ENCODE measurements around the gene RGS12. TPM values are rescaled to one million over a fixed set of nuclear protein-coding genes. Genes with fewer than 3 reads are reported as not detected.

Gene RGS12
- polyA plus RNA-seq, 1 donor (not counting 4 experiments of a cell fraction or from before 2014, with no cell fraction given): 34.0 TPM

DNA sequence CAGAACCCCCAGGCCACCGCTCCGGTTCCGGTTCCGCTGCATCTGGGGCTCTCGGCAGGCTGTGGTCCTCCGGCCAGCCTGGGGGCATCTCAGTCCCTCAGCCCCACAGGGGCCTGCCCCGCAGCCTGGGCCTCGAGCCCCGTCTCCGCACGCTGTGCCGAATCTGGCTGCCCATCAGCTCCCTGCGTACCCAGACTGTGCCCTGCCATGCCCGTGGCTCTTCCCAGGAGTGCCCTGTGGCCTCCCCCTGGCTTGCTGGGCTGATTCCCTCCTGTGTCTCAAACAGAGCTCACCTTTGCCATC, 44.7 kb upstream of the RGS12 start:
- Histone ChIP-seq H3K9me1 (ENCODE audit: control insufficient read depth, extremely low read depth, insufficient read depth, low read length) (no peaks in the 10 kb centered on the region), H3K4me2 (ENCODE audit: control insufficient read depth, extremely low read depth, insufficient read depth, low read depth, low read length) (no peak overlapping the region), H3K79me2 (ENCODE audit: control insufficient read depth, insufficient read depth, low read length) (no peaks in the 10 kb centered on the region), H3K9me3 (ENCODE audit: control insufficient read depth, low read depth, low read length) (no peaks in the 10 kb centered on the region), H2AFZ (ENCODE audit: control insufficient read depth, low read length) (no peak overlapping the region), H3K4me3 (ENCODE audit: control insufficient read depth in 2 of 3, extremely low read depth in 1 of 3, insufficient read depth in 2 of 3, low read depth in 1 of 3, low read length in 3 of 3) (no peak overlapping the region), H3K4me1 (ENCODE audit: control insufficient read depth, extremely low read depth, insufficient read depth, low read length) (no peaks in the 10 kb centered on the region), H4K20me1 (ENCODE audit: control insufficient read depth, extremely low read depth, insufficient read depth, low read length) (no peaks in the 10 kb centered on the region), H3K9ac (ENCODE audit: control insufficient read depth, extremely low read depth, insufficient read depth, low read length) (no peak overlapping the region), H3K36me3 (ENCODE audit: control insufficient read depth in 2 of 2, extremely low read depth in 1 of 2, insufficient read depth in 2 of 2, low read length in 2 of 2) (peaks cover 0 to 3% of the 10 kb centered on the region in 2 experiments), H3K27me3 (ENCODE audit: control insufficient read depth, extremely low read depth, insufficient read depth, low read length) (no peaks in the 10 kb centered on the region), H3K27ac (ENCODE audit: control insufficient read depth, insufficient read depth, low read length) (no peak overlapping the region)
- FAIRE-seq (no peak), DNase-seq (ENCODE audit: low read depth, low spot score) (no peak)
- dilution Hi-C loops (cut with MboI; ENCODE audit: extremely low pct_ligation_motif_present, low sequenced_read_pairs): no loop called here
- TF ChIP-seq, protein P1, sequence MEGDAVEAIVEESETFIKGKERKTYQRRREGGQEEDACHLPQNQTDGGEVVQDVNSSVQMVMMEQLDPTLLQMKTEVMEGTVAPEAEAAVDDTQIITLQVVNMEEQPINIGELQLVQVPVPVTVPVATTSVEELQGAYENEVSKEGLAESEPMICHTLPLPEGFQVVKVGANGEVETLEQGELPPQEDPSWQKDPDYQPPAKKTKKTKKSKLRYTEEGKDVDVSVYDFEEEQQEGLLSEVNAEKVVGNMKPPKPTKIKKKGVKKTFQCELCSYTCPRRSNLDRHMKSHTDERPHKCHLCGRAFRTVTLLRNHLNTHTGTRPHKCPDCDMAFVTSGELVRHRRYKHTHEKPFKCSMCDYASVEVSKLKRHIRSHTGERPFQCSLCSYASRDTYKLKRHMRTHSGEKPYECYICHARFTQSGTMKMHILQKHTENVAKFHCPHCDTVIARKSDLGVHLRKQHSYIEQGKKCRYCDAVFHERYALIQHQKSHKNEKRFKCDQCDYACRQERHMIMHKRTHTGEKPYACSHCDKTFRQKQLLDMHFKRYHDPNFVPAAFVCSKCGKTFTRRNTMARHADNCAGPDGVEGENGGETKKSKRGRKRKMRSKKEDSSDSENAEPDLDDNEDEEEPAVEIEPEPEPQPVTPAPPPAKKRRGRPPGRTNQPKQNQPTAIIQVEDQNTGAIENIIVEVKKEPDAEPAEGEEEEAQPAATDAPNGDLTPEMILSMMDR (optimal IDR thresholded peaks at IDR 0.05 in 1 of 3, IDR thresholded peaks at IDR 0.05 in 1 of 3, conservative IDR thresholded peaks at IDR 0.05 in 1 of 3; ENCODE audit: extremely low read depth in 1 of 3, insufficient read depth in 2 of 3, low read length in 3 of 3): no peak
- no peak for TF ChIP-seq EZH2 (IDR thresholded peaks at IDR 0.05; ENCODE audit: low read length)

DNA sequence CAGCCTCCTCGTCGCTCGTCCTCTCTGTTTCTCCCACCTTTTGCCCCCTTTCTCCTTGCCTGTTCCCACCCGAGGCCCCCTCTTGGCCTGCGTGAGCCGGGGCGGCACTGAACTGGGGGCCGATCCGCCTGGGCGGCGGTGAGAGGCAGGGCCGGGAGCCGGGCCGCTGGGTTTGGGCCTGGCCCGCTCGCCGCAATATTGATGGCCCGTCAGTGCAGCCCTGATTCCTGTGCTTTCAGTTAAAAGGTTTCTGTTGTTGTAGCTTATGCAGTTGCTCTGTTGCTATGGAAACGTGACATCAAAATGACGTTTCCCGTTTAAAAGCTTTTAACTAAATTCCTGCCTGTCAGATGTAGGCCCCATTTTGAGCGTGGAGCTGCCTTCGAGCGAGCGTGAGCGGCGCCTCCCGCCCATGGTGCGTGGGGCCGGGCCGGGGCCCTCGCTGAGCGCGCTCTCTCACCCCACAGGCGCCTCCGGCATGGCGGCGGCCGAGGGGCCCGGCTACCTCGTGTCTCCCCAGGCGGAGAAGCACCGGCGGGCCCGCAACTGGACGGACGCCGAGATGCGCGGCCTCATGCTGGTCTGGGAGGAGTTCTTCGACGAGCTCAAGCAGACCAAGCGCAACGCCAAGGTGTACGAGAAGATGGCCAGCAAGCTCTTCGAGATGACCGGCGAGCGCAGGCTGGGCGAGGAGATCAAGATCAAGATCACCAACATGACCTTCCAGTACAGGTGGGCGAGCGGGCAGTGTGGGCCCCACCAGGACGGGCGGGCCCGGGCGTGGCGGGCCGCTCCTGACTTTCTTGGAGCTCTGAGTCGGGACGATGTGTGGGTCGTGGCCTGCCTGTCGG, 43.8 kb upstream of the RGS12 start, which contains the start of gene MSANTD1:
Gene MSANTD1, plus strand, starts transcription at position 349 of the 851 bp plus-strand sequence. Its CDS starts 64 bp downstream, at position 413.
- TF ChIP-seq, protein P1 (optimal IDR thresholded peaks at IDR 0.05 in 1 of 3, IDR thresholded peaks at IDR 0.05 in 1 of 3, conservative IDR thresholded peaks at IDR 0.05 in 1 of 3; ENCODE audit: extremely low read depth in 1 of 3, insufficient read depth in 2 of 3, low read length in 3 of 3): no peak
- TF ChIP-seq EZH2 (IDR thresholded peaks at IDR 0.05; ENCODE audit: low read length): no peak
- Histone ChIP-seq H4K20me1 (ENCODE audit: control insufficient read depth, extremely low read depth, insufficient read depth, low read length) (no peaks in the 10 kb centered on the region), H3K4me1 (ENCODE audit: control insufficient read depth, extremely low read depth, insufficient read depth, low read length) (no peaks in the 10 kb centered on the region), H3K36me3 (ENCODE audit: control insufficient read depth in 2 of 2, extremely low read depth in 1 of 2, insufficient read depth in 2 of 2, low read length in 2 of 2) (peaks cover 0 to 1% of the 10 kb centered on the region in 2 experiments), H3K27ac (ENCODE audit: control insufficient read depth, insufficient read depth, low read length) (no peak within 1 kb of the TSS), H3K9ac (ENCODE audit: control insufficient read depth, extremely low read depth, insufficient read depth, low read length) (no peak within 1 kb of the TSS), H3K4me2 (ENCODE audit: control insufficient read depth, extremely low read depth, insufficient read depth, low read depth, low read length) (no peak within 1 kb of the TSS), H3K79me2 (ENCODE audit: control insufficient read depth, insufficient read depth, low read length) (no peaks in the 10 kb centered on the region), H3K9me1 (ENCODE audit: control insufficient read depth, extremely low read depth, insufficient read depth, low read length) (no peaks in the 10 kb centered on the region), H3K27me3 (ENCODE audit: control insufficient read depth, extremely low read depth, insufficient read depth, low read length) (no peaks in the 10 kb centered on the region), H3K9me3 (ENCODE audit: control insufficient read depth, low read depth, low read length) (no peaks in the 10 kb centered on the region), H3K4me3 (ENCODE audit: control insufficient read depth in 2 of 3, extremely low read depth in 1 of 3, insufficient read depth in 2 of 3, low read depth in 1 of 3, low read length in 3 of 3) (no peak within 1 kb of the TSS), H2AFZ (ENCODE audit: control insufficient read depth, low read length) (no peak within 1 kb of the TSS)
- DNase-seq (ENCODE audit: low read depth, low spot score) (no peak), FAIRE-seq (no peak)
- dilution Hi-C loops (cut with MboI; ENCODE audit: extremely low pct_ligation_motif_present, low sequenced_read_pairs): no loop called here

Measured in keratinocyte (primary cell).